Stimulated activated CD4-positive, alpha-beta T cell treated with anti-CD3 and anti-CD28 coated beads, Interleukin-4, amount 100 ng/mL, for 48 hours (primary cell): ENCODE data around the gene DNAAF2.
"Not testable (repeated sequence)": the region's sequence is repeated elsewhere in the genome, so short reads cannot be mapped to it uniquely, and the experiment has no call there.

Experiments used
- DNase-seq, 2 donors: peaks; one replicate each; pipeline ENCODE4 v3.0.0-alpha.2; 2020; ENCODE audit warnings: low read depth in 2 of 2

Gene DNAAF2

DNA sequence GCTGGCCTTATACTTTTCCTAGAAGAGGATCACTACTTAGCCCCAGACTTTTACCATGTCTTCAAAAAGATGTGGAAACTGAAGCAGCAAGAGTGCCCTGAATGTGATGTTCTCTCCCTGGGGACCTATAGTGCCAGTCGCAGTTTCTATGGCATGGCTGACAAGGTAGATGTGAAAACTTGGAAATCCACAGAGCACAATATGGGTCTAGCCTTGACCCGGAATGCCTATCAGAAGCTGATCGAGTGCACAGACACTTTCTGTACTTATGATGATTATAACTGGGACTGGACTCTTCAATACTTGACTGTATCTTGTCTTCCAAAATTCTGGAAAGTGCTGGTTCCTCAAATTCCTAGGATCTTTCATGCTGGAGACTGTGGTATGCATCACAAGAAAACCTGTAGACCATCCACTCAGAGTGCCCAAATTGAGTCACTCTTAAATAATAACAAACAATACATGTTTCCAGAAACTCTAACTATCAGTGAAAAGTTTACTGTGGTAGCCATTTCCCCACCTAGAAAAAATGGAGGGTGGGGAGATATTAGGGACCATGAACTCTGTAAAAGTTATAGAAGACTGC is 12.9 kb downstream of the DNAAF2 start:
- no peak for DNase-seq

DNA sequence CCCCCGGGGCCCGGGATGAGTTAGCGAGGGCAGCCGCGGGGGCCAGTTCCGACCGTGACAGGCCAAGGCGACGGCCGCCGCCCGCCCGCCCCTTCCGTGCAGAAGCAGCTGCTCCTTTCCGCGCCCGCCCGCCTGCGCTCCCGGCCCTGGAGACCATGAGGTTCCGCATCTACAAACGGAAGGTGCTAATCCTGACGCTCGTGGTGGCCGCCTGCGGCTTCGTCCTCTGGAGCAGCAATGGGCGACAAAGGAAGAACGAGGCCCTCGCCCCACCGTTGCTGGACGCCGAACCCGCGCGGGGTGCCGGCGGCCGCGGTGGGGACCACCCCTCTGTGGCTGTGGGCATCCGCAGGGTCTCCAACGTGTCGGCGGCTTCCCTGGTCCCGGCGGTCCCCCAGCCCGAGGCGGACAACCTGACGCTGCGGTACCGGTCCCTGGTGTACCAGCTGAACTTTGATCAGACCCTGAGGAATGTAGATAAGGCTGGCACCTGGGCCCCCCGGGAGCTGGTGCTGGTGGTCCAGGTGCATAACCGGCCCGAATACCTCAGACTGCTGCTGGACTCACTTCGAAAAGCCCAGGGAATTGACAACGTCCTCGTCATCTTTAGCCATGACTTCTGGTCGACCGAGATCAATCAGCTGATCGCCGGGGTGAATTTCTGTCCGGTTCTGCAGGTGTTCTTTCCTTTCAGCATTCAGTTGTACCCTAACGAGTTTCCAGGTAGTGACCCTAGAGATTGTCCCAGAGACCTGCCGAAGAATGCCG is 13.7 kb downstream of the DNAAF2 start:
- DNase-seq = peak; percentile 45 to 55

GRCh38 chr14:49620182-49621113 is 14.6 kb downstream of the DNAAF2 start, which contains the start of the genes MGAT2 and RPL36AL:
TSS of gene MGAT2 (plus strand) at chr14:49620799. CDS start at chr14:49621269, 470 bp downstream.
TSS of gene RPL36AL (minus strand) at chr14:49620626. CDS start at chr14:49619104, 1,522 bp downstream.
- peak; percentile 90 to 92 for DNase-seq

GRCh38 chr14:49619730-49620129 is 15.3 kb downstream of the DNAAF2 start:
- no peak for DNase-seq

DNA sequence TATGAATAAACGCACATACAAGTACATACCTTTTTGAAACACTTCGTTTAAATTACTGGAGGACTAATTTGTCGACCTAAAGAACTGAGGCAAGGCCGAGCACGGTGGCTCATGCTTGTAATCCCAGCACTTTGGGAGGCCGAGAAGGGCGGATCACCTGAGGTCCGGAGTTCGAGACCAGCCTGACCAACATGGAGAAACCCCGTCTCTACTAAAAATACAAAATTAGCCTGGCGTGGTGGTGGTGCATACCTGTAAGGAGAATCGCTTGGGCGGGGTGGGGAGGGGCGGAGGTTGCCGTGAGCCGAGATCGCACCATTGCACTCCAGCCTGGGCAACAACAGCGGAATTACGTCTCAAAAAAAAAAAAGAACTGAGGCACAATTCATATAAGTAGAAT is 15.8 kb downstream of the DNAAF2 start:
- DNase-seq = not testable (repeated sequence)

DNA sequence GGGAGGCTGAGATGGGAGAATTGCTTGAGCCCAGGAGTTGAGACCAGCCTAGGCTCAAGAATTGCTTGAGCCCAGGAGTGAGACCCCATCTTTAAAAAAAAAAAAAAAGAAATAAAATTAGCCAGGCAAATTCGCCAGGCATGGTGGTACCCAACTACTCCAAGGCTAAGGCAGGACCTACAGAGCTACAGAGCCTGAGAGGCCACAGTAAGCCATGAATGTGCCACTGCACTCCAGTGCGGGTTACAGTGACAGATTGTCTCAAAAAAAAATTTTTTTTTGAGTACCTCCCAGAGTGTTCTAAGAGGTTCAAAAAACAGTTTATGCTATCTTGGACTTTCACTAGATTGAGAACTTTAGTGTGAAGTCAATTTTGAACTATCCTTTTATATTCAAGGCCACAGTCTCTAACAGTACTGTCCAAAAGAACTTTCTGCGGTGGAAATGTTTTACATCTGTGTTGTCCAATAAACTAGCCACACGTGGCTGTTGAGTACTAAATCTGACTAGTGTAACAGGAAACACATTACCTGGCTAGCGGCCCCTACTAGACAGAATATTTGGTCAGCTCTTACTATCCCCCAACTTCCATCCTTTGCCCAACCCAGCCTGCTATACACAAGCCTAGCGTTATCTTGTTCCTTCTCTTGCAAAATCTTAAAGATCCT is 17.1 kb downstream of the DNAAF2 start:
- no peak for DNase-seq

DNA sequence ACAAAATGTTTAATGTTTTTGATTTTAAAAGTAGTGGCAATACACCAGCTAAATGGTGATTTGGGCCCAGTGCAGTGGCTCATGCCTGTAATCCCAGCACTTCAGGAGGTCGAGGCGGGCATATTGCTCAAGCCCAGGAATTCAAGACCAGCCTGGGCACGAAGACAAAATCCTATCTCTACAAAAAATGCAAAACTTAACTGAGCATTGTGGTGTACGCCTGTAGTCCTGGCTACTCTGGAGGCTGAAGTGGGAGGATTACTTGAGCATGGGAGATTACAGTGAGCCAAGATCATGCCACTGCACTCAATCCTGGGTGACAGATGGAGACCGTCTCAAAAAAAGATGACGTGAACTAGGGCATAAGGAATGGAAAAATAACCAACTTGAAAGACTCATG is 19.3 kb downstream of the DNAAF2 start:
- no peak for DNase-seq

- no peak for DNase-seq
Measured at GRCh38 chr14:49614196-49614595, 20.8 kb downstream of the DNAAF2 start.

DNA sequence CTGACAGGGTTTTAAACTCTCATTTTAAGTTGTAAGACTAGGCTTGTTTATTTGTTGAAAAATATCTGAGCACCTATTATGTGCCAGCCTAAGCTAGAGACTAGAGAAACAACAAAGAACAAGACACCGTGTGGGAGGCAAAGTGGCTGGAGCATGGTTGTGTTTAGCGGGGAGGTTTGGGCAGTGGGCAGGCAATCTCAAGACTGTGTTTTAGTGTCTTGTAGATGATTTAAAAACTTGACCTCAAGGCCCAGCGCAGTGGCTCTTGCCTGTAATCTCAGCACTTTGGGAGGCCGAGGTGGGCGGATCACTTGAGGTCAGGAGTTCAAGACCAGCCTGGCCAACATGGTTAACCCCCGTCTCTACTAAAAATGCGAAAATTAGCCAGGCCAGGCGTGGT is 22.4 kb downstream of the DNAAF2 start:
- DNase-seq = no peak

GRCh38 chr14:49612251-49612650 is 22.8 kb downstream of the DNAAF2 start:
- no peak for DNase-seq

DNA sequence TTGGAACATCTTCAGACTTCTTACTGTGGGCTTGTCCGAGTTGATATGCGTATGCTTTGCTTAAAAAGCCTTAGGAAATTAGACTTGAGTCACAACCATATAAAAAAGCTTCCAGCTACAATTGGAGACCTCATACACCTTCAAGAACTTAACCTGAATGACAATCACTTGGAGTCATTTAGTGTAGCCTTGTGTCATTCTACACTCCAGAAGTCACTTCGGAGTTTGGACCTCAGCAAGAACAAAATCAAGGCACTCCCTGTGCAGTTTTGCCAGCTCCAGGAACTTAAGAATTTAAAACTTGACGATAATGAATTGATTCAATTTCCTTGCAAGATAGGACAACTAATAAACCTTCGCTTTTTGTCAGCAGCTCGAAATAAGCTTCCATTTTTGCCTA is 27.5 kb downstream of the DNAAF2 start:
- no peak for DNase-seq

DNA sequence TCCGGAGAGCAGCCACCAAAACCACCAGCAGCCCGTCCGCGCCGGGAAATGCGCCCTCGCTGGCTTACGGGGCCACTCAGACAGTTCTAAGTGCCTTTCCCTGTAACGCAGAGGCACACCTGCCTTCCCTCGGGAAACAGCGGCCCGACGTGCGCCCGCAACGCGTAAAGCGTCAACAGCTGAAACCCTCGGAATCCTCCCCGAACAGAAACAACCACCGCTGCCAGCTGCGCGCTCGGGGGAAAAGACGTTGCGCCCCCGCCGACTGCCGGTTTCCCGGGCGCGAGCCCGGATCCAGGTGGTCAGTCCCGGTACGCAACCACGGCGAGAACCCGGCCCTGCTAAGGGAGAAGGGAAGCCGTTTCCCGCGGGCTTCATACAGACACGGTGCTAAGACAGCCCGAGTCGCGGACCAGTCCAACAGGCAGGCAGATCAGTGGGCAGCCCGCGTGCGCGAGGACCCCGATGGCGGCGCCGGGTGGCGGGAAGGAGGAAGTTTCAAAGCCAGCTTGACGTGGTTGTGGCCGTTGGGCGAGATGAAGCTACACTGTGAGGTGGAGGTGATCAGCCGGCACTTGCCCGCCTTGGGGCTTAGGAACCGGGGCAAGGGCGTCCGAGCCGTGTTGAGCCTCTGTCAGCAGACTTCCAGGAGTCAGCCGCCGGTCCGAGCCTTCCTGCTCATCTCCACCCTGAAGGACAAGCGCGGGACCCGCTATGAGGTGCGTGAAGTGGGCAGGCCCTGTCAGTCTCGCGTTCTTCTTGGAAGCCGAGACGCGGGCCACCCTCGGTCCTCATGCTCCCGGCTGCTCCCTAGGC is 36.4 kb downstream of the DNAAF2 start, which contains the start of gene LRR1:
Gene LRR1, plus strand, starts transcription at position 456 of the 816 bp plus-strand sequence. Its CDS starts 81 bp downstream, at position 537.
- peak; percentile 80 to 83 for DNase-seq

- DNase-seq = no peak
Measured at GRCh38 chr14:49598189-49598484, 36.9 kb downstream of the DNAAF2 start.

DNA sequence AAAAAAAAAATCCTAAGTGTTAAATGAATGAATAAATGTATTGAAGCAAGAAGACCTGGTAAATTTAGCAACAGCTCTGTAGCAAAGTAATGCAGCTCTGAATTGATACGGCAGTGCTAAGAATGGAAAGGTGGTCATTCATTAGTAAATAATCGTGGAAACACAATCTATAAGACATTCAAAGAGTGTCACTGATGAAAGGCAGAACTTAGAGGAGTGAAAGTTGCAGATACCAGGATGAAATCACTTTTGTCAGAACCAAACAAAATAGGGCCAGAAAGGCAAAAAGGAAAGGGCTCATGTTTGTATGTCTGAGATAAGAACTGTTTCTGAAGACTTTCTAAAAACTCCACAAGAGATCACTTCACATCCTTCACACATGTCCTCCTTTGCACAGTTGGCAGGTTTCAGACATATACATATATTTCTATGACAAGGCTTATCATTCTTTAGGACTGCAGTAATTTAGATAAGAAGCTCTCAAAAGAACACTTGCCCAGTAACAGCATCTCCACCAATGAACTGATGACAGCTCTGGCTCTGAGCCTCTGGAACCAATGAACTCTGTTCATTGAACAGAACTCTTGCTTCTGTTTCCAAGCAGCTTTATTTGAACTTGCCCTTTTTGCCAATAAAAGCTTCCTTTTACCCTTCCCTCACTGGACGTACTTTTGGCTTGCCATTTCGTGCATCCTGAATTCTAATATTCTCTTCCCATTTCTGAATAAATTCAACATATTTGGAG is 40.5 kb downstream of the DNAAF2 start:
- DNase-seq = no peak

DNA sequence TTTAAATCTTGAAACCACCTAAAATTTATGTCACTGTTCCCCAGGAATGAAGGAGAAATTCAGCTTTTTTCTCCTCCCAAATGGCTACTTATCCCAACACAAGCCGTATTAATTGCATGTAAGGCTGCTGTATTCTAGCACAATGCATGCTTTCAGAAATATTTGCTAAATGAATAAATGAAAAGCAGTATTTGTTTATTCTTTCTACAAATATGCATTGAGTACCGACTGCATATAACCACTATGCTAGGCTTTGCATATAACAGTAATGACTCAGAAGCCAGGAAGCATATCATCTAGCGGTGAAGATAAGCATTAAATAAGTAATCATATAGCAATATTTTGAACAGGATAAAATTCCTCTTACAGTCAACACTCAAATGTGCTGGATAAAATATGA is 42.0 kb downstream of the DNAAF2 start:
- DNase-seq = no peak

DNA sequence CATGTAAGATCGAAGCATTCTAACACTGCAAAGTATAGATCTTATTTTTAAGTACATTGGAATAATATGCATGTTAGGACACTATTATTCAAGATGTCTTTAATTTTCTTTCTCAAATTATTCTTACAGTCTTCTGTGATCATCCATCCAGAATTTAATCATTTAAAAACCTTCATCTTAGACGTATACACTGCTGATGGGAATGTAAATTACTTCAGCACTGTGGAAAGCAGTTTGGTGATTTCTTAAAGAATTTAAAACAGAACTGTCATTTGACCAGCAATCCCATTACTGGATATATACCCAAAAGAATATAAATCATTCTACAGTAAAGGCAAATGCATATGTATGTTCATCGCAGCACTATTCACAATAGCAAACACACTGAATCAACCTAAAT is 45.7 kb downstream of the DNAAF2 start:
- no peak for DNase-seq

DNA sequence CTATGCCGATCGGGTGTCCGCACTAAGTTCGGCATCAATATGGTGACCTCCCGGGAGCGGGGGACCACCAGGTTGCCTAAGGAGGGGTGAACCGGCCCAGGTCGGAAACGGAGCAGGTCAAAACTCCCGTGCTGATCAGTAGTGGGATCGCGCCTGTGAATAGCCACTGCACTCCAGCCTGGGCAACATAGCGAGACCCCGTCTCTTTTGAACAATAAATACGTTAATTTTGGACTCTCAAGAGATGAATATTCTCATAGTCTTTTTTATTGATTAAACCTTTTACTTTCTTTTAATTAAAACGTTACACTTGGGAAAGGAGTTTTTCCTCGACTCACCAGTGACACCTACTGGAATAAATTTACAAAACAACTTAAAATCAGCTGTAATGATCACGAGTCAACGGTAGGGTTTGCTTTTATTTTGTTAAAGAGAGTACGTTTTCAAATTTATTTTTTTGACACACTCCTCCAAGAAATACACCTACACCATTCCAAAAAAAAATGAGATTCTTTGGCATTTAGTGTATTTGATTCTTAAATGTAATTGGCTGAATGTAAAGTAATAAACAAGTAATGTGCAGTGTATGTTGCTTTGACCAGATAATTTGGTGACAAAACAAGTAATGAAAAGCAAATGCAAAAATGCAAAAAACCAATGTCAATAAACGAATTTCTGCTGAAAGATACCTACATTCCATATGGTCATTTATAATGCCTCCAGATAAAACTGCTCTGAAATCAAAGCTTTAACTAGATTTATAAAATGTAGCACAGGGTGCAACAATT is 48.2 kb downstream of the DNAAF2 start:
- DNase-seq = peak; percentile 44 to 53

- DNase-seq = peak; percentile 94 to 95
Measured at GRCh38 chr14:49585803-49586672, 49.0 kb downstream of the DNAAF2 start, which contains the start of gene RPS29. TSS of gene RPS29 (minus strand) at chr14:49586380. CDS start at chr14:49586346, 34 bp downstream.
